DLD1 (cell line): Measurements from ENCODE around the gene CFTR.
"Not testable (repeated sequence)": the region's sequence is repeated elsewhere in the genome, so short reads cannot be mapped to it uniquely, and the experiment has no call there.

Source experiments
- in situ Hi-C: cut with HindIII; loops from 2 replicates; pipeline ENCODE4 v1.10.0; 2017; ENCODE audit warnings: low sequenced_read_pairs

Gene CFTR

DNA sequence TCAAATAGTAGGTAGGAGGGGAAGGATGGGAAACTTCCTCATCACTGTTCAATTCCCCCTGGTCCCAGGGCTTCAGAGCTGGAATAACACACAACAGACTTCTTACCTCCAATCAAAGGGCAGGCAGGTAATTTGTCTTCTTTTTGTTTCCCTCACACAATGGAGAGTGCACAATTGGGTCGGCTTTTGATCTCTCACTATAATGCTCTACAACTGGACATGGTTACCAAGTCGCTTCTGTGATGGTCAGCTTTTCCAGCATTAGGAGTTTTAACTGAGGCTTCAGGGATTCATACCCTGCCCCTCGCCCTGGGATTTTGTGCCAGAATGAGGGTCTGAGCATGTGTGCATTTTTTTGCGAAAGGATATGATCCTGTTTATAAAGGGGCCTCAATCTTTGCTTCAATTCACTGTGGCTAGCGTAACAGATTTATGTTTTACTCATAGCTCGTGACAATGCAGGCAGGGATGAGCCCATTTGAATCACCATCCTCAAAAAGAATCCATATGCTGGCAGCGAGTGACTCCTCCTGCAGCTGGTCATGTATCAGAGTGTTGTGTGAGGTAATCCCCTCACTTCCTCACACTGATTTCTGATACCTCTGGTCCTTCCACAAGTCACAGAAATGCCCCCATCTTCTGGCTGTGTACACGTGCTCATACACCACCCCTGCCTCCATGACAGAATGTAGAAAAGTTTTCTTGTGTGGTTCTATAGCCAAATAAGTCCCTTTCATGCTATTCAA is 203.8 kb downstream of the CFTR start:
- in situ Hi-C loops: no loop called here

DNA sequence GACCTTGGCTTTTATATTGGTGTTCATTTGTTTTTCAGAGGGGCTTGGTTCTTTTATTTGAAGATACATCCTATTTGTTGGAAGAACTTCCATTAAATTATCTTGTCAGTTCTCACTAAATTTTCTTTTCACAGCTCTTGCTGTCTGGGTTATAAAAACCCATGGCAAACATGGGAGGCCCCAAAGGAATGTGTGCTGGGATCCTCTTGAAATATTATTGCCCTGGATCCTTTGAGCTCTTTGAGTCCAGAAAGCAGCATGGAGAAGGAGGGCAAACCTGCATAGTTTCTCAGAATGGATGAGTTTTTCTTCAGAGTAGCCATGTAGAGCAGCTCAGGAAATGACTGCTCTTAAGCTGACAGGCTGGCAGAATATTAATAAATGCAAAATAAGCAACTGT is 206.0 kb downstream of the CFTR start:
- in situ Hi-C loops: no loop called here

DNA sequence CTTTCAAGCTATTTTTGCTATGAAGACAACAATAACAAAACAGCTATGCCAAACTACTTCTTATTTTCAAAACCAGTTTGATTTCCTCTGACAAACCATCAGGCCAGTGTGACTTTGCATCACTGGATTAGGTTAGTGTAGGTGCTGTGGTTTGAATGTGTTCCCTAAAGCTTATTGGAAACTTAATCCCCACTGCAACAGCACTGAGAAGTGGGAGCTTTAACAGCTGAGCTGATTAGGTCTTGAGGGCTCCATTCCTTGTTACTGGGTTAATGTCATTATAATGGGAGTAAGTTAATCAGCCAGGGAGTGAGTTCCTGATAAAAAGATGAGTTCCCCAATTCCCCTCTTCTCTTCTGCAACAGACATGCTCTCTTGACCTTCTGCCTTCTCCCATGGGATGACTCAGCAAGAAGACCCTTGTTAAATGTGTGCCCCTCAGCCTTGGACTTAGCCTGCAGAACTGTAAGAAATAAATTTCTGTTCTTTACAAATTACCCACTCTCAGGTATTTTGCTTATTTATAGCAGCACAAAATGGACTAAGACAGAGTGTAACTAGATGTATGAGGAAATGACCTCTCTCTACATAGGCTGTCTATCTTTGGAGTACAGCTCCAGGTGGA is 206.6 kb downstream of the CFTR start:
- in situ Hi-C loops: no loop called here

GRCh38 chr7:117688126-117688525 is 208.3 kb downstream of the CFTR start:
- in situ Hi-C loops: no loop called here

DNA sequence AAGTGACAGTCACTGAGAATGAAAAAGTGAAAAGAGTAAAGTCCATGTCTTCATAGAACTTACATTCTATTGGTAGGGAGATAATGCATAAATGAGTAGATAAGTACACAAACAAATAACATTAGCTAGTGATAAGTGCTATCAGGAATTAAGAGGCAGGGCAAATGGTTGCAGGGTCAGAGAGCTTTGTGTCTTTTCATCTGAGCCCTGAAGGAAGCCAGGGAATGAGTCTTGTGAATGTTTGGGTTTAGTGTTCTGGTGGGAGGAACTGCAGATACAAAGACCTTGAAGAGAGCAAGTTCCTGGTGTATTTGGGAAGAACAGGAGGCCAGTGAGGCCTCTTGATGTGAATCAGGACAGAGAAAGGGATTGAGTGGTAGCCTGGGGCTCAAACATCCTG is 209.6 kb downstream of the CFTR start:
- in situ Hi-C loops: no loop called here

GRCh38 chr7:117690147-117690546 is 210.3 kb downstream of the CFTR start:
- in situ Hi-C loops: no loop called here

GRCh38 chr7:117692338-117692737 is 212.5 kb downstream of the CFTR start:
- in situ Hi-C loops: no loop called here

DNA sequence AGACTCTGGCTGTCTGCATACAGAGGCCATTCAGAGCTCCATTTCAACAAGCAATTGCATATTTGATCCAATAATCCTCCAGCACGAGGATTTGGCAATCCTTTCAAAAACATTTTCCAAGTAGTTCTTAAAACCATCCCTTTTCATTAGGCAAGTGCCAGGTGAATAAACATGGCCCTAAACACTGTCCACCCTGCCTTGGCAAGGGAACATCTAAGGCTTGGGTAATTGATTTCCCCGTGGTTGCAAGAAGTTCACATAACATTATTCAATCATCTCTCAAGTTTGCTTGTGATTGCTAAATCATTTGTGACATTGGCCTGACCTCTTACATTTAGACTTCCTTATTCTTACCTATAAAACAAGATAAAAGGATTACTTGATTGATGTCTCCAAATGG is 218.2 kb downstream of the CFTR start:
- in situ Hi-C loops: no loop called here

GRCh38 chr7:117704063-117704462 is 224.2 kb downstream of the CFTR start:
- in situ Hi-C loops: no loop called here

- in situ Hi-C loops: no loop called here
These were observed 225.8 kb downstream of the CFTR start for GRCh38 chr7:117705630-117706029.

DNA sequence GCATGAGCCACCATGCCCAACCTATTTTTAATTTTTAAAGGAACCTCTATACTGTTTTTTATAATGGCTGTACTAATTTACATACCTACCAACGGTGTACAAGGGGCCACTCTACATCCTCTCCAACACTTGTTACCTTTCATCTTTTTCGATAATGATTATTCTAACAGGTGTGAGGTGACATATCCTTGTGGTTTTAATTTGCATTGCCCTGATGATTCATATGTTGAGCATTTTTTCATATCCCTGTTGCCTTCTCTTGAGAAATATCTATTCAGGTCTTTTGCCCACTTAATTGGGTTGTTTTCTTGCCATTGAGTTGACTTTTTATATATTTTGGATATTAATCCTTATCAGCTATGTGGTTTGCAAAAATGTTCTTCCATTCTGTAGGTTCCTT is 226.4 kb downstream of the CFTR start:
- in situ Hi-C loops: no loop called here

DNA sequence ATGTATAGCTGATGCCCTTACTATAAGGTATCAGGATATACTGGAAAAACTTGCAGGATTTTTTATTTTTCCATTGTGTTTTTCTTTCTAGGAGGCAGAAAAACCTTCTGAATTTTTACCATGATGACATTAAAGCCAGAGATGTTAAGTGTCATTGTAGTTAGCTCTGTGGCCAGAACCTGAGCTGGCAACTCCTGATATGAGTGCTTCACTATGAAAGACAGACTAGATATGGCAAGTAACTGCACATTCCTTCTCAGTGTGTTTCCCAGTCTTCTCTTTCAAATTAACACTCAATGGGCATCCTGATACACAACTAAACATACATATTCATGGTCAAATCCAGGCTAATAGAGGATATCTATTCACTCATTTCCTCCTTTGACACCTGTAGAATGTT is 227.3 kb downstream of the CFTR start:
- in situ Hi-C loops: no loop called here

GRCh38 chr7:117708173-117708572 is 228.3 kb downstream of the CFTR start:
- in situ Hi-C loops: not testable (repeated sequence)

DNA sequence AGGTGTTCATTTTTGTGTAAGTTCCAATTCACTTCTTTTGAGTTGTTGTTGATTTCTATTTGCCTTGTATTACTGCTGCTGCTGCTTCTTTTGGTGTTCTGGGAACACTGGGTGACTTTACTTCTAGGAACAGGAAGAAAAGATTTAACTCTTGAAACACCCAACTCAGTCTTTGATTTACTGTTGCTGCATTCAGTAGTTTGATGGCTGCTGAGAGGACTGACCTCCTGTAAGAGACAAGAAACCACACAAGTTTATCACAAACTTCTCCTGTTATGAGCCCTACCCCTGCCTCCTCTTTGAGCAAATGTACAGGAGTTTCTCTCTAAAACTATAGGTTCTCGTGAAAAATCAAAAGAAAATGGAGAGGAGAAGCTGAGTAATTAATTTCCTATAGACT is 231.7 kb downstream of the CFTR start:
- in situ Hi-C loops: no loop called here

DNA sequence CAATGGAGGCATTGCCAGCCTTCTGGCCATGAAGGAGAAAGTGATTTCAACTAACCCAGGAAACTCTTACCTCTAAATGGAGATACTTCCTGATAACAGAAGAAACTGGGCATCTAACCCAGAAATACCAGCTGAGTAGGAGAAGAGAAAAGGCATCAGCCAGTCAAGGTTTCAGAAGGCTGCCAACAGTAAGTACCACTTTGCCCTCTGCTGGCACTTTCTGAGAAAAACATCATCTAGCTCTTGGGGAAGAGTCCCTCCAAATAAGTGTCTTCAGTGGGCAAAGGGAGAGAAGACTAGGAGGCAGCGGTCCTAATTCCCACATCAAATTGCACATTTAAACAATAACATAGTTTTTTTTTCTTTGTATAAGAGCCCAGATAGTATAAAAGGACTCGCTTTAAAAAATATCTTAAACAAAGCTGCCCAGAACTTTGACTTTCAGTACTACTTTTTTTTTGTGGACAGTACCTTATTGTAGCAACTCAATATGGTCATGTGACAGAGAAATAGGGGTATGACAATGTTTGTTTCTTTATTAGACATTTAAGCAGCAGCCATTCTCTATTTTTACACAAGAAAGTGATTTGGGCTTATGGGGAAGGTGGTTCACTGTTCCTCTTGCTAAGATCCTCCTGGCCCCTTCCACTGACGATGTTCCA is 236.1 kb downstream of the CFTR start:
- in situ Hi-C loops: no loop called here

- in situ Hi-C loops: no loop called here
These were observed 237.0 kb downstream of the CFTR start for GRCh38 chr7:117716707-117717299.

DNA sequence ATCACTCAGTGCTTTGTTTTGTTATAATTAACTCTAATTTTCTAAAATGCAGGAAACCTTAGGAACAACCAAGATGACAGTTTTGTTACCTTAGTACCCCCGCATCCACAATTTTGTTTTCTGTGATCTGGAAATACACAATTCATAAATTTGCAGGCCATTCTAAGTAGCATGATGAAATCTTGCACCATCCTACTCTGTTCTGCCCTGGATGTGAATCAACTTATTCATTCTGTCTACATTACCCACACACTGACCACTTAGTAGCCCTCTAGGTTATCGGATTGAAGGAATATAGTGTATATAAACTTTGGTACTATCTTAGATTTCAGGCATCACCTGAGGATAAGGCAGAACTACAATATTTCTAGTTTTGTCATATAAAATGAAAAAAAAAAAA is 237.5 kb downstream of the CFTR start:
- in situ Hi-C loops: no loop called here
